ENCODE results near the gene ADGRA1. TPM values are rescaled to one million over a fixed set of nuclear protein-coding genes. Genes with fewer than 3 reads are reported as not detected.
A peak's percentile ranks its signal among the peaks of the same experiment; 100 is the strongest.
"Not testable (repeated sequence)": the region's sequence is repeated elsewhere in the genome, so short reads cannot be mapped to it uniquely, and the experiment has no call there.

The ADGRA1 gene, protein sequence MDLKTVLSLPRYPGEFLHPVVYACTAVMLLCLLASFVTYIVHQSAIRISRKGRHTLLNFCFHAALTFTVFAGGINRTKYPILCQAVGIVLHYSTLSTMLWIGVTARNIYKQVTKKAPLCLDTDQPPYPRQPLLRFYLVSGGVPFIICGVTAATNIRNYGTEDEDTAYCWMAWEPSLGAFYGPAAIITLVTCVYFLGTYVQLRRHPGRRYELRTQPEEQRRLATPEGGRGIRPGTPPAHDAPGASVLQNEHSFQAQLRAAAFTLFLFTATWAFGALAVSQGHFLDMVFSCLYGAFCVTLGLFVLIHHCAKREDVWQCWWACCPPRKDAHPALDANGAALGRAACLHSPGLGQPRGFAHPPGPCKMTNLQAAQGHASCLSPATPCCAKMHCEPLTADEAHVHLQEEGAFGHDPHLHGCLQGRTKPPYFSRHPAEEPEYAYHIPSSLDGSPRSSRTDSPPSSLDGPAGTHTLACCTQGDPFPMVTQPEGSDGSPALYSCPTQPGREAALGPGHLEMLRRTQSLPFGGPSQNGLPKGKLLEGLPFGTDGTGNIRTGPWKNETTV
- not detected in 2 replicates for polyA plus RNA-seq (2014; cell fraction: cytosol; rRNA removed)
- polyA plus RNA-seq (2014; cell fraction: nucleus; rRNA removed) = not detected in 2 replicates

DNA sequence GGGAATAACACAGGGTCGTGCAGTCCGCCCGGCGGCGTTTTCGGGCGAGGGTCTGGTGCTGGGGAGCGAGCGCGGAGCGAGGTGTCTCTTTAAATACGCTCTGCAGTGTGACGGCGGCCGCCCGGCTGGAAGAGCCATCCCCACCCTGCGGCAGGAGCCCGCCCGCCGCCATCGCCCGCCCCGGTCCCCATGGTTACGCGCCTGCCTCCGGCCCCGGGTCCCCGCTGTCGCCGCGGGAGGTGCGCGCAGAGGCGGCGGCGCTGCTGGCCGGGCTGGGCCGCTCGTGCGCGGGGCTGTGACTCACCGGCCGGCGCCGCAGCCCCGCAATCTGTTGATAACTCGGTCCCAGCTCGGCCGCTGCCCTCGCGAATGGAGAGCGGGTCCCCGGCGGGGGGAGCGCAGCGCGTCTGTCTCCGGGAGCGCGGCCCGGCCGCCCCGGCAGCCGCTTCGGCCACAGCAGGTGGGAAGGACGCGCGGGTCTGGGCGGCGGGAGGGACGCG lies at the start of gene ADGRA1:
TSS of gene ADGRA1 (plus strand) at position 246 of the 500 bp plus-strand sequence. CDS start 986 bp downstream, outside the sequence.
- DNase-seq (ENCODE audit: low spot score) = no peak

DNA sequence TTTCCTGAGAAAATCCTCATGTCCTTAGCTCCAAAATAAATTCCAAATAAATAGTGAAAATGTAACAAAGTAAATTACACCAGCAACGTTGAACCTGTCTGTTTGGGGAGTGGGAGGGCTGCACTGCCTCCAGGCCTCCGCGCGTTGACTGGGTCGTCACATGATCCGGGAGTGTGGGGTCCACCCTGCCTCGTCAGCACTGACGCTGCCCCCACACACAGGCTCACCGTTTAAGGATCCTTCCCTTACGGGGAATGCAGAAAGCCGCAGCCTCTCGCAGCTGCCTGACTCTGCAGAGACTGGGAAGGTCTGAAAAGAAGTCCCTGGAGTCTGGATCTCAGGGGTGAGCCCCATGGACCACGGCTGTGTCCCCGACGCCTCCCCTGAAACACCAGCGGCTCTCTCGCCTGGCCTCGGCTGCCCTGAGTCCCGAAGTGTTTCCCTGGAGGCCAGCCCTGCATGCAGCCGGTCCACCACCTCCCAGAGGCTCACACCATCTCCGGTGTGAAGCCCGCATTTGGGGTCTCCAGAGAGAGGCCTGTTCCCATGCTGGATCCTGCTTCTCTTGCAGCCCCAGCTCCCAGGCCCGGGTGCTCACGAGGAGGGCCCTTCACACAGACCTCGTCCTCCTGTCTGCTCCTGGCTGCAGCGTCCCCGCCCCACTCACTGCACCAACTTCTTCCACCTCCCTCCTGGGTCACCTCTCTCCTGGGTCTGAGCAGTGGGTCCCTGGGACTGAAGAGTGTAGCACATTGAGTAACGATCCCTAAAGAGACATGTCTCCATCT lies 49.5 kb upstream of the ADGRA1 start:
- DNase-seq (ENCODE audit: low spot score) = no peak

DNA sequence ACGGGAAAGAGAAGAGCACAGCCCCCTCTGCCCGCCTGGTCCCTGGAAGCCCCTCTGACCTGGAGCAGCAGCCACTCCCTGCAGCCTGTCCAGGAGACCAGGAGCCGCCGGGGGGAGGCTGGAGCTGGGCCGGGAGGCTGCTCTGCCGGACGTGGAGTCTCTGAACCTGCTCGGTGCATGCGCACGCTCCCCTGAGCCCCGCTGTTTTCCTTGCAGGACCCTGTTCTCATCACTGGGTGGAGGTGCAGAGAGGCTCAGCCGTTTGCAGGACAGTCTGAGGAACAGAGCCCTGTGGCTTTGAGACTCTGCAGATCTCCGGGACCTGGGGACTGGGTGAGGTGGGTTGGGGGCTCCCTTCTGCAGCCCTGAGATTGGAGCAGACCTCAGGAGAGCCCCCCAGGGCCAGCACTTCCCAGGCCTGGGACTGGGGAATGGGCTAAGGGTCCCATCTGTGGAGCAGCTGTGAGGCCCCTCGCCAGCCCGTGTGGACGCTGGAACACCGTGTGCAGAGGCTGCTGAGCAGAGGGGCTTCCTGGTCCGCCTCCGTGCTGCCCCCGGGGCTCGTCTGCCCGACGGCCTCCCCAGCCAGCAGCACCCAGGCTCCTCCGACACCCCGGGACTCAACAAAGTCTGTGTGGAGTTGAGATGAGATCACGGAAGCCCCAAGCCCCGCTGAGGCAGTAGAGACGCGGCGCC lies 48.5 kb upstream of the ADGRA1 start:
- peak; percentile 36 for DNase-seq (ENCODE audit: low spot score)

DNA sequence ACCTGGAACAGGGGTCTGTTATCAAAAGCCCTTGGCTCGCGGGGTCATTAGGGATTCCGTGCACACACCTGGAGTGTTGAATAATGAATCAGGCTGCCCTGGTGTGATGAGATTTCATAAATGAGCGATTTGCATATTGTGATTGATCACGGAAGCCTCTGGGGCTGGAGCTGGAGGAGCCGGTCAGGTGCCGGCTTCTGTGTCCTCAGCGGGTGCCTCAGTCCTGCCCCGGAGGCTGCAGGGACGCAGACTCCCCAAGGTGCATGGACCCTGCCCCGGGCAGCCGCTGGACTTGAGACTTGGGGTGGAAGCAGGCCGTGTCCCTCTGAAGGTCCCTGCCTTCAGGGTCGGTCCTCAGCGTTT lies 47.9 kb upstream of the ADGRA1 start:
- no peak for DNase-seq (ENCODE audit: low spot score)

DNA sequence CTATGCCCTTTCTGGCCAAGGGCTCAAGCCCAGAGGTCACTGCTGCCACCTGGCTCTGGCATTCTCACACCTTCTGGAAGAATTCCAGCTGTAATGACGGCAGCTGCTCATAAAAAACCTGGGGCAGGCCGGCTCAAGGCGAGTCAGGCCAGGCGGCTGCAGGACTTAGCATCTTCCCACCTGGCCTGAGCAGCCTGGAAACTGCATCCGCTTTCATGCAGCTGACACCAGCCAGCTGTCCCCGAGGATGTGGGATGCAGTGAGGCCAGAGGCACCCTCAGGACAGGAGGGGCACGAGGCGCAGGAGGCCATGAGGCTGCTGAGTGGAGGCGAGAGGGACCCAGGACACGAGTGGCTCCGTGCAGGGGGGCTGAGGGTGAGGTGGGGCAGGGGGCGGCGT lies 47.5 kb upstream of the ADGRA1 start:
- DNase-seq (ENCODE audit: low spot score) = no peak

DNA sequence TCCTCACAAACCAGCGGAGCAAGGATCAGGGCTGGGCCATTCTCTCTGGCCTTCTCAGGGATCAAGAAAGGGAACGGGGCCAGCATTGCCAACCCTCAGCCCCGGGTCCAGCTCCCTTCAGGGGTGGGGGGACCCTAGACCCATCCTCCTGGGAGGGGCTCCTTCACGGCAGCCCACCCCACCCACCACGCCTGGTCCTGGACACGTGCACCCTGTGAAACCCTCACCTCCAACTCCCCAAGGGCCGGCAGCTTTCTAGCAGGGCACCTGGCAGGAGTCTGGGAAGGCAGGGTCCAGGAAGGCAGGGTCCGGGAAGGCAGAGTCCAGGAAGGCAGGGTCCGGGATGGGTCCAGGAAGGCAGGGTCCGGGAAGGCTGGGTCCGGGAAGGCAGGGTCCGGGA lies 46.6 kb upstream of the ADGRA1 start:
- DNase-seq (ENCODE audit: low spot score) = no peak

DNA sequence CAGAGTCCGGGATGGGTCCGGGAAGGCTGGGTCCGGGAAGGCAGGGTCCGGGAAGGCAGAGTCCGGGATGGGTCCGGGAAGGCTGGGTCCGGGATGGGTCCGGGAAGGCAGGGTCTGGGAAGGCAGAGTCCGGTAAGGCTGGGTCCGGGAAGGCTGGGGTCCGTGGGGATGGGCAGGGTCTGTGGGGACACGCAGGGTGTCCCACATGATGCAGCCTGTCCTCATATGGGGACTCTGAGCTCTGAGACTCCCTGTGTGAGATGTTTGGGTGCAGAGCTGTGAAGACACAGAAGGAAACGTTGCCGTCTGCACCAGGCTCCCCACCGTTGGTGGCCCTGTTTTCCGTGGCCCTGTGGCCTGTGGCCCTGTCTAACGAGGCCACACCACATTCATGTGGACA lies 45.7 kb upstream of the ADGRA1 start:
- DNase-seq (ENCODE audit: low spot score) = no peak

DNA sequence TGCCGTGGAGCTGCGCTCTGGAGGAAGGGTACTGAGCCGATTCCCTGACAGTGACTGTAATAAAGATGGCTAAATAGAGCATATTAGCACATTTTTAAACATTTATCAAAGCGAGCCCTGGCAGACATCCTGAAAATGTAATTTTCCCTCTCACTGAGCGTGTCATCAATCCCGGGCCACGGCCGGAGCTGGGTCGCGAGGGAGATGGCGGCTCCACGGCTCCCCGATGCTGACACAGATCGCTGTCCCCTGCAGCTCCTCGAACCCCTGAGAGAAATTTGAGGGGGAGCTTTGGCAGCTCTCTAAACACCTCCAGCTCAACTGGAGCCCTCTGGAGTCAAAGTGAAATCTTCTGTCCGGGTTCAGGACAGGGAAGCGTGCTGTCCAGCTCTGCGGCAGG lies 44.9 kb upstream of the ADGRA1 start:
- no peak for DNase-seq (ENCODE audit: low spot score)

DNA sequence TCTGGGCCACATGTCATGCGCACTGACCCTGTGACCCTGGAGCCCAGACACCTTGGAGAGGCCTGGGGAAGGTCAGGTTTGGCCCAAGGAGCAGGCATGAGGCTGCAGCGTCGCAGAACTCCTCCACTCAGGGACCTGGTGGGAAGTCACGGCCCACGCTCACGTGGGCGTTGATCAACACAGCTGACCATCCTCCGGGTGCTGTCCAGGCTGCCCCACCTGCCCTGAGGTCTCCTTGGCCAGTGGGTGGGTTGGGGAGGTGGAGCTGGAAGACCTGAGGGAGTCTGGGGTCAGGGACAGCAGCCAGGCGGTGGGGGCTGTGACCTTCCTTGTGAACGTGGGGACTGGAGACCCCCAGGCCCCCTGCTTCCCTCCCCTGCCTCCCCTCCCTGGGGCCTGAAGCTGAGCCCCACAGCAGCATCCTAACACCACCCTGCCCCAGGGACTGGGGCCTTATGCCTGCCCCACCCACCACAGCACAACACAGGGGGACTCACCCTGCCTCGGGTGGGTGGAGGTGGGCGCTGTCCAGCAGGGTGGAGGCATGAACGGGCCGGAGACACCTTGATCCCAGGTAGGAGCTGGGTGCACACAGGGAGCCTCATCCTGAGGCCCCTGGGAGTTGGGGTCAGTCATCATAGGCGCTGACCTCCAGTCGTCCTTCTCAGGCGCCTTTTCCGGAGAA lies 44.0 kb upstream of the ADGRA1 start:
- no peak for DNase-seq (ENCODE audit: low spot score)

DNA sequence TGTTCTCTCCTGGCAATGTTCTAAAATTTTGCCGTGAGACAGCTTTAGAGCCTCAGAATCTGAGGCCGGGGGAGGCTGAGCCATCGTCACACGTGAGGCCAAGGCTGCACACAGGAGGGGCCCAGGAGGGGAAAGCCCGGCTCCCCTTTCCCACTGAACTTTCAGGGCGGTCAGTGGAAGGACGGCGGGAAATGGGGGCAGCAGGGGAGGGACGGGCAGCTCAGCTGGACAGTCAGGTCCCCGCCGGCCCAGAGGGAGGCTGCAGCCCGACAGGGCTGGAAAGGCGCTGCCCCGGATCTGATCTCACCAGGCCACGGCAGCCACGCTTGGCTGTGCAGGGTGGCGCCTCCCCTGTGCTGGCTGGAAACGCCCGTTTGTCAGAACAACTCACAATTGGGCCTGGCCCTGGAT lies 43.3 kb upstream of the ADGRA1 start:
- no peak for DNase-seq (ENCODE audit: low spot score)

DNA sequence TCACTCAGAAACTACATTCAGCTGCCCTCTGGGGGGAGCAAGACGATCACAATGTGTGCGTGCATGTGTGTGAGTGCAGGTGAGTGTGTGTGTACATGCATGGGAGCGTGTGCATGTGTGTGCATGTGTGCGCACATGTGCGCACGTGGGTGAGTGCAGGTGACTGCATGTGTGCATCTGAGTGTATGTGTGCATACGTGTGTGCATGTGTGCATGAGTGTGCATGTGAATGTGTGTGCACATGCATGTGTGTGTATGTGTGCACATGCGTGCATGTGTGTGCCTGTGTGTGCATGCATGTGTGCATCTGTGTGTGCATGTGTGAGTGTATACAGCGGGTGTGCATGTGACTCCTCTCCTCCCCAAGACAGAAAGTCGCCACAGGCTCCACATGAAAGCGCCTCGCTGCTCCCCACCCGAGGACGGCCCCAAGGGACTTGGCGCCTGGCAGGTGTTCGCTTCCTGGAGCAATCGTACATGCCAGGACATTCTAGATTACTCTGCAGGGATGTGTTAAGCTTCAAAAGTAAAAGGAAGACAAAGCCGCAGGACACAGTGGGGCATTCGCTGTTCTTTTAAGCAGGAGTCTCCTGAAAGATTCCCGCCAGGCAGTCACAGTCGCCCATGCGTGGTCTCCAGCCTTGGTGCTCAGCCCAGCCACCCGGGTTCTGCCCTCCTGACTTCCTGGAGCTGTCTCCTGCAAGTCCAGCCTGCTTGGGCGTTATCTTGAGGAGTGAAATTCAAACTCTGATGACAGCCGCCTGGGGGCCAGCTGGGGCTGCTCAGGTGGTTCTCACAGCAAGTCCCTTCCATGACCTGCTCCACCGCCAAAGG lies 42.0 kb upstream of the ADGRA1 start:
- no peak for DNase-seq (ENCODE audit: low spot score)

DNA sequence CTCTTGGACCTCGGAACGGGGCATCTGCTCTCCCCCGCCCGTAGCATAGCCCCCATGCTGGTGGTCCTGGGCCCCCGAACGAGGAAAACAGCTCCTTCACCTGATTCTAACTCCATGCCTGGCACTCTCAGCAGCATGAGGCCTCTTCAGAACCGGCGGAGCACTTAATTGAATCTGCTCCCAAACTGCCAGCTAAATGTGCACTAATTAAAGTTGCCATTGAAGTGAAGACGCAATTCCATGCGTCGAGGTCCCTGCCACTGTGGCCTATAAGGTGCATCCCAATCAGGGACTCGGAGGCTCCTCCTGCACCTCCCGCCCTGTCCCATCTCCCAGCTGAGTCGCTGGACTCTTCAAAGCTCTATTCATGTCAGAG lies 41.3 kb upstream of the ADGRA1 start:
- DNase-seq (ENCODE audit: low spot score) = no peak

DNA sequence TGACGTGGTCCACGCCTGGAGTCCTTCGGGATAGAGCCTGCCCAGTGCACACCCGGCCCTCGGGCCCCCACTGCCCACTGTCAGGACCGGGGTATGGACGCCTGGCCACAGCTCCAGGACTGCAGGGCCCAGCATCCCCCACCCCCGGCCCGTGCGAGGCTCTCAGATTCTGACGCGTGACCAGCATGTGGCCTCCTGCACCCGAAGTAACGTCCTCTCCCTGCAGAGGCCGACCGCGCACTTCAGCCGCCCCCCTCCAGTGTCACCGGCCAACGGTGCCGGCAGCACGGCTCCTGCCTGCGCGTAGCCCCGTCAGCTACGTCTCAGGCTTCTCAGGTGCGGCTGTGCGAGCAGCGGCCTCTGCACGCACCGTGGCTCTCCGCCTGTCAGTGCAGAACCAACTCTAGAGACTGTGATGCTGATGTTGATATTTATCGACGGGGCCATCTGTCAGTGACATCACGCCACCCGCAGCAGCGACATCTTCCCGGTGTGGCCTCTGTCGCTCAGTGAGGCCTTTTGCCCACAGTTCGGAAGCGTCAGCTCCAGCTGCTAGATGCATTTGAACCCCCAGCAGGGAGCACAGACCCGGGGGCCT lies 40.1 kb upstream of the ADGRA1 start:
- peak; percentile 45 for DNase-seq (ENCODE audit: low spot score)

DNA sequence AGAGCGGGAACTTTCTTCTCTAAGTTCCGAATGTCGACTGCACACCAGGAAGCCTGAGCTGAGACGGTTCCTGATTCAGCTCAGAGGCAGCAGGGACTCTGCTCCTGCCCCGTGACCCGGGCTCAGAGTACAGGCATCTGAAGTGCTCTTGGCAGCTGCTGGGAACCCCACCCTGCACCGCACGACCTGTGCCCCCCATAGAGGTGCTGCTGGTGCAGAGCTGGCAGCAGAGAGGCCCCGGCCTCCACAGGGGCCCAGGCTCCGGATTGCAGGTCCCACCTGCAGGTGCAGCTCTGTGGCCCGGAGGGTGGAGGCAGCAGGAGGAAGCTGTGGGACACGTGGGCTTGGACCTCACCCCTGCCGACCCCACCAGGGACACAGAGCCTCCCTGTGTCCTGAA lies 39.5 kb upstream of the ADGRA1 start:
- no peak for DNase-seq (ENCODE audit: low spot score)

DNA sequence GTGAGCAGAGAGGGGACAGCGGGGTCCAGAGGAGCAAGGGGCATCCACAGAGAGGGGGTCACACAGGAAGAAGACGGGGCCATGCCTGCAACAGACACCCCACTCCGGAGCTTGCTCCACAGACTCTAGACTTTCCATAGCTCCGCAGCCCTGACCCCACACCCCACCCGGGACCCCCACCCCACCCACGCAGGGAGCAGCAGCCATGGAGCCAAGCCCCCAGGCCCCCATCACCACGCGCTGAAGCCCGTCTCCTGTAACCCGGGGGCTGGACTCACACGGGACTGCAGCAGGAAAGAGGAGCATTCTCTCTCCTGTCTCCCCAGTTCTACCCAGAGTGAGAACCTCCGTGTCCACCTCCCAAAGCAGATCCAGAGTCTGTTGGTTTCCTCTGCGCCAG lies 38.8 kb upstream of the ADGRA1 start:
- DNase-seq (ENCODE audit: low spot score) = no peak

DNA sequence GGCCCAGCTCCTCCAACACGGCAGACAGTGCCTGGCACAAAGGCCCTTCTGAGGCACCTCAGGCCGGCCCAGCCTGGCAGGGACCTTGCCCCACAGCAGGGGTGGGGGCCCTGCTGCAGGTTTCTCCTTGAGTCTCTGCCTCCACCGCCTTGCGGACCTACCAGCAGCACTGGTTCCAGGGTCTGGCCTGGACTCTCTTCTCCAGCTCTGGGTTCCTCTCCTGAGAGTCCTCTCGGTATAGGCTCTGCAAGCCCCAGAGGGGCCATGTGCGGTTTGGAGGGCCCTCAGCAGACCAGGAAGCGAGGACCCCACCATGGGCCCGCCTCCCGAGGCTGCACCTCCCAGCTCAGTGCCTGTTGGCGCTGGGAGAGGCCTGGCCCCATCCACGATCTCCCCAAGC lies 38.1 kb upstream of the ADGRA1 start:
- DNase-seq (ENCODE audit: low spot score) = no peak

DNA sequence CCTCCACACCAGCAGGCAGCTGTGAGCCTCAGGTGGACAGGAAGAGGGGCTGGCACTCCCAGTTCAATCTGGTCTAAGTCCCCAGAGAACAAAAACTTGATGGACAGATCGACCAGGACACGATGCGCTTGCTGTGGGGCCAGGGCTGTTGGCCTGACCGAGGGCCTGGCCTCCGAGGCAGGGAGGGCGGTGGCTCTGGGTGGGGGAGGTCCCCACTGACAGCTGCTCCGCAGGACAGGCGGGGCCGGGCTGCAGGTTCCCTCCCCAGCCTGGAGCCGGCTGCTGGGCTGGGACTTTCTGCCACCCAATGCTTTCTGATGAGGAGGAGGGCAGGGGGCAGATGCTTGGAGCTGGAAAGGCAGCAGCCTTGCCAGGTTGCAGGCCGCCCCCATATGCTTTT lies 37.4 kb upstream of the ADGRA1 start:
- no peak for DNase-seq (ENCODE audit: low spot score)

DNA sequence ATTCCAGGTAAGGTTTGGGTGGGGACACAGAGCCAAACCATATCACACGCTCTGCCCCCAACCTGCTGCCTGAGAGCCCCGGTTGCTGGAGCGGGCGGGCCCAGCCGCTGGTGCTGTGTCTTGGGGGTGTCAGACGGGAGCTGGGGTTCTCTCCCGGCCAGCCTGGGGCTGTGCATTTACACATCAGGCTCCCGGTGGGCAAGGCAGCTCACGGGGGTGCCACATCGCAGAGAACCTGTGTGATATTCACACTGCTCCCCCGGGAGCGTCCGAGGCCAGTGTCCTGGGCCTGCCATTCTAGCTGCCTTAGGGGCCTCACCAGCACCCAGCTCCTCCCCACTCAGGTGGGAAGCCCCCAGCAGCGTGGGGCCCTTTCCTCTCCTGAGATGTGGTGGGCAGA lies 35.6 kb upstream of the ADGRA1 start:
- no peak for DNase-seq (ENCODE audit: low spot score)

DNA sequence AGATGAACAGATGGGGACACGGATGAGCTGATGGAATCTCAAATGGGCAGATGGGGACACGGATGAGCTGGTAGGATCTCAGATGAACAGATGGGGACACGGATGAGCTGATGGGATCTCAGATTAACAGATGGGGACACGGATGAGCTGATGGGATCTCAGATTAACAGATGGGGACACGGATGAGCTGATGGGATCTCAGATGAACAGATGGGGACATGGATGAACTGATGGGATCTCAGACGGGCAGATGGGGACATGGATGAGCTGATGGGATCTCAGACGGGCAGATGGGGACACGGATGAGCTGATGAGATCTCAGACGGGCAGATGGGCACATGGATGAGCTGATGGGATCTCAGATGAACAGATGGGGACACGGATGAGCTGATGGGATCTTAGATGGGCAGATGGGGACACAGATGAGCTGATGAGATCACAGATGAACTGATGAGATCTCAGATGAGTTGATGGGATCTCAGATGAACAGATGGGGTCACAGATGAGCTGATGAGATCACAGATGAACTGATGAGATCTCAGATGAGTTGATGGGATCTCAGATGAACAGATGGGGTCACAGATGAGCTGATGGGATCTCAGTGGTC lies 34.1 kb upstream of the ADGRA1 start:
- DNase-seq (ENCODE audit: low spot score) = not testable (repeated sequence)

Data from SK-N-DZ (cell line).